Stimulated activated CD8-positive, alpha-beta memory T cell treated with anti-CD3 and anti-CD28 coated beads, Interleukin-12 subunit alpha, Interleukin-12 subunit beta, amount 100 ng/mL, for 1 hour (primary cell): ENCODE measurements around the gene SPP2.

Source experiments
- DNase-seq: peaks from one replicate; pipeline ENCODE4 v3.0.0-alpha.2; 2020; ENCODE audit warnings: low read depth

The SPP2 gene

GRCh38 chr2:234038076-234038802 is 12.3 kb upstream of the SPP2 start:
- no peak for DNase-seq

DNA sequence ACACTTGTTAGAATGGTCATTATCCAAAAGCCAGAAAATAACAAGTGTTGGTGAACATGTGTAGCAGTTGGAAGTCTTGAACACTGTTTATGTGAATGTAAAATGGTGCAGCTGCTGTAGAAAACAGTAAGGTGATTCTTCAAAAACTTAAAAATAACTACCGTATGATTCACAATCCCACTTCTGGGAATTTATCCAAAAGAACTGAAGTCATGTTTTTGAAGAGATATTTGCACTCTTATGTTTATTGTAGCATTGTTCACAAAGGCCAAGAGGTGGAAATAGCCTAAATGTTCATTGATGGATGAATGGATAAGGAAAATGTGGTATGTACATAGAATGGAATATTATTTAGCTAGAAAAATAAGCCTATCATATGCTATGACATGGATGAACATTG is 6.3 kb upstream of the SPP2 start:
- no peak for DNase-seq

DNA sequence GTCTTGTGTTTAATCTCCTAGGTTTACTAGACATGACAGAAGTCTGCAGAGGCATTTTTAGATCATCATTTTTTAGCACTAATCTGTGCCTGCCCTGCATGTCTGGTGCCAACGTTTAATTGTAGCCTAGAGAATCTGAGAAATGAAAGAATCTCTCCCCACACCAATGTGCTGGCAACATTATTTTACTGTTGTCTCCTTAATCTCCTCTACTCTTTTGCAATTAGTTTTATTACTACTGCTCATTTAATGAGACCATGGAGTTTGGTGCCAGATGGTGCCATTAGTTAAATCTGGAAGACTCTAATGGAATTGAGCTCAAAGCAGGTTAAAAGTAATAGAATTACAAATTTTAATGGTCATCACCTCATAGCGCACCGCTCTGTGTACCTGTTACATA is 4.0 kb upstream of the SPP2 start:
- DNase-seq, result no peak

GRCh38 chr2:234047361-234047760 is 3.1 kb upstream of the SPP2 start:
- no peak for DNase-seq

DNA sequence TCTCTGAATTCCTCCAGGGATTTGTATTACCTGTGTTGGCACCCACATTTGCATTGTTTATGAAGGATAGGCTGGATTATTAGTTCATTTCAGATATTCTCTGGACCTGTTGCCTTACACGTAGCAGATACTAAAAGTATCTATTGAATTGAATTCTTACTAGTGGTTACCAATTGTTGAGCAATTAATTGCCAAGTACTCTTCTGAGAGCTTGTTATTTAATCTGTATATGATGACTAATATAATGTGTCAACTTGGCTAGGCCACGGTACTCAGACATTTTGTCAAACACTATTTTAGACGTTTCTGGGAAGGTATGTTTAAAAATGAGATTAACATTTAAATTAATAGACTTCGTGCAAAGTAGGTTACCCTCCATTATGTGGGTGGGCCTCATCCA is 2.5 kb upstream of the SPP2 start:
- no peak for DNase-seq

DNA sequence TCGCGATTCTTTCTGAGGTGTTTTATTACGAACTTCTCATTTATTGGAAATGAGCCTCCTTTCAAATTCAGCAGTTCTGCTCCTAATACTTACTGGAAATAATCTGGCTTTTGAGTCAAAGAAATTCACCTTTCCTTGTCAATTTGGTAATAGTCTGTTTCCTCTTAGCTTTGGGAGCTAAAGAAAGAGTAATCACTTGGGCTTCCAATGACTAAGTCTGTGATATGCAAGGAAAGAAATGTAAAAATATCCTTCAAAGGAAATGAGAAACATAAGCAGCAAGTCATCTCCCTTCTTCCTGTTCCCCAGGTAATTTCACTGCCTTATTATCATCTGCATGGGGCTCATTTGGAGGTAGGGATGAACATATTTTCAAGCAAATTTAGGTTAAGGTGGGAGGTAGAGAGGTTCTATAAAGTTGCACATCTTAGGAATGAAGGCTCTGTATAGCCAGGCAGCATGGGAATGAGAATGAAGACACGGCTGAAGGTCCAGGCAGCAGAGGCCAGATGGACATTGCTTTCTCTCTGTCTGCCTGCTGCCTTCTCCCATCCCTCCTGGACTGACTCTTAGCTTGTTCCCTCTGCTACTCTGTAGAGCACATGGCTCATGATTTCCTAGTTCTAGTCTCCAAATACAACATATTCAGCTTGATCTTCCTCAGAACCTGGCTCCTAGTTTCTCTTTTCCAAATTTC is 1.0 kb downstream of the SPP2 start:
- no peak for DNase-seq

GRCh38 chr2:234058881-234059280 is 8.4 kb downstream of the SPP2 start:
- no peak for DNase-seq

GRCh38 chr2:234060236-234060635 is 9.7 kb downstream of the SPP2 start:
- no peak for DNase-seq

GRCh38 chr2:234061624-234062257 is 11.2 kb downstream of the SPP2 start:
- DNase-seq, result no peak

GRCh38 chr2:234066587-234066986 is 16.1 kb downstream of the SPP2 start:
- no peak for DNase-seq

GRCh38 chr2:234071664-234072063 is 21.2 kb downstream of the SPP2 start:
- no peak for DNase-seq

DNA sequence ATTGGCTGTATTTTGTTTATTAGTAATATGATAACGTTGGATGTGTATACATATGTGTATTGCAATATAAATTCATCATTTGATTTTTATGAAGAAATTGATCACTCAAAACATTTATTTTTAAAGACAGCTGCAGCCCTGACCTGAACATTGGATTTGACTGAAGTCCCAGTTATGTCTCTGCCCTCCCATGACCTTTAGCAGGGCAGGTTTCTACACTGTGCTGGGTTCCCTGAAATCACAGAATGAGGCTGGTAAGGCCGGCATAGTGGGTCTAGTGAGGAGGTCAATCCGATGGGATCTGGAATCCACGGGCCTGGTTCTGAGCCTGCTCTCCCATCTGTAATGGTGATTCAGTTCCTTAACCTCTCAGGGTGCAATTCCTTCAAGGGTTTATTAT is 22.0 kb downstream of the SPP2 start:
- no peak for DNase-seq

GRCh38 chr2:234074751-234075517 is 24.4 kb downstream of the SPP2 start:
- no peak for DNase-seq

- DNase-seq, result no peak
These were observed 25.0 kb downstream of the SPP2 start for GRCh38 chr2:234075518-234075915.

GRCh38 chr2:234075947-234076346 is 25.4 kb downstream of the SPP2 start:
- DNase-seq, result no peak

- no peak for DNase-seq
These were observed 25.9 kb downstream of the SPP2 start for GRCh38 chr2:234076451-234076850.

DNA sequence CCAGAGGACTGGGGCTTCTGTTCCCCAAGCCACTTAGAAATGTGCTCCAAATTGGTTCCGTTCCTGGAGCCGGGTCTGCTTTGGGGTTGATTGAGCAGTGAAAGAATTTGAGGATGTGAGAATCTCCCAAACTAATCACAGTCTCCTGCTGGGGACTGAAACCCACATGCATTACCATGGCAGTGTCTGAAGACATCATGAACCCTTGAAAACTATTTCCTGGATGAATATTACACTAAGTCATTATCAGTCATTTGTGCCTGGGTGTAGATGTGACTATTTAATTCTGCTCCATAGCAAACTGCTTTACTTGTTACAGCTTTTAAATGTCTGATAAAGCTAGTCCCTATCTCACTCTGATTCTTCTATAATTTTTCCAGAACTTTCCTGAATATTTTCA is 27.6 kb downstream of the SPP2 start:
- DNase-seq, result no peak

- DNase-seq, result no peak
These were observed 31.7 kb downstream of the SPP2 start for GRCh38 chr2:234081970-234082822.

- DNase-seq, result no peak
These were observed 33.3 kb downstream of the SPP2 start for GRCh38 chr2:234083572-234084348.

DNA sequence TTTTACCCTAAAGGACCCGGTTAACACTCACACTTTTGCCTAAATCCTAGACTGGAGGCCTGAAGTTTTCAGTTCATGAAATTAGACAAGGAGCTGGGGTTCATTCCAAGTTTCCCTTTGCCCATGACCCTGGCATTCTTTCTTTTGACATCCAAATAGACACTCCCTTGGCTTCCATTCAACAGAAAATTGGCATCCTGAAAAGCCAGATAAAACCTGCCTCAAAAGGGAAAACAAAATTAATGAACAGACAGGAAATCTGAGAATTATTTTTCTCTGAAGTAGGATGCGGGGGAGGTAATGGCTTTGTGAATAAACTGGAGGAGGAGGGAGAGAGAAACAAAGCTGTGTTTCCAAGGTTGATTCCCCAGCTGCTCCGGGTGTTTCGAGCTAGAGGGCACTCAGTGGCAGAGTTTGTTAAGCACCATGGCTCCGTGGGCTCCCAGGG is 41.0 kb downstream of the SPP2 start:
- no peak for DNase-seq

DNA sequence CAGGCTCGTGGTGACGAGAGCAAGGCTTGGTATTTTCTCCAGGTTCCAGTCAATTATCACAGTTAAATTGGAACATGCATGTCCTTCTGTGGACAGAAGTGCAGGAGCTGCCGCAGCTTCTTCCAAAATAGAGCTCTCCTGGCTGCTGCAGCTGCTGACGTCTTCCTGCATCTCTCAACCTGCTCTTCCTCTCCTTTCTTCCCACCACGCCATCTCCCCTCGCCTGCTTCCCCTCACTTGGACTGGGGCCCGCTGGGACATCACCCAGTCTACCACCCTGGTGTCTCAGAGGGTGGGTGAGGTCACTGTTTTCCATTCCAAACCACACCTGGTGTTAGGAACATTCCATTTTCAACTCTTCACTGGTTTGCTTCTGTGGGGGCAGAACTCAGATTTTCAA is 41.4 kb downstream of the SPP2 start:
- DNase-seq, result no peak
